Ishikawa (cell line): Measurements from ENCODE around the gene IFT43.
A peak's percentile ranks its signal among the peaks of the same experiment; 100 is the strongest.

ENCODE experiments used
- CEBPB ChIP-seq: IDR thresholded peaks from 2 replicates; pipeline ENCODE4 v1.6.1; 2012
- CREB1 ChIP-seq: IDR thresholded peaks from 2 replicates; pipeline ENCODE4 v1.6.1; 2012; ENCODE audit warnings: low read depth
- EGR1 ChIP-seq: IDR thresholded peaks from 2 replicates; pipeline ENCODE4 v1.6.1; 2012
- EP300 ChIP-seq: IDR thresholded peaks from 2 replicates; pipeline ENCODE4 v1.6.1; 2012; ENCODE audit warnings: borderline replicate concordance
- FOXM1 ChIP-seq: IDR thresholded peaks from 2 replicates; pipeline ENCODE4 v1.6.1; 2012; ENCODE audit warnings: low read depth, borderline replicate concordance
- MAX ChIP-seq: IDR thresholded peaks from 2 replicates; pipeline ENCODE4 v1.6.1; 2012
- NFIC ChIP-seq: IDR thresholded peaks from 2 replicates; pipeline ENCODE4 v1.6.1; 2012
- RAD21 ChIP-seq: IDR thresholded peaks from 2 replicates; pipeline ENCODE4 v1.6.1; 2012; ENCODE audit warnings: low read depth
- REST ChIP-seq: IDR thresholded peaks from 2 replicates; pipeline ENCODE4 v1.6.1; 2012; ENCODE audit warnings: low read depth, mild to moderate bottlenecking
- TAF1 ChIP-seq: IDR thresholded peaks from 2 replicates; pipeline ENCODE4 v1.6.1; 2012; ENCODE audit warnings: low read depth, mild to moderate bottlenecking
- TCF12 ChIP-seq: IDR thresholded peaks from 2 replicates; pipeline ENCODE4 v1.6.1; 2012; ENCODE audit warnings: low read depth
- TEAD4 ChIP-seq: IDR thresholded peaks from 2 replicates; pipeline ENCODE4 v1.6.1; 2012
- USF1 ChIP-seq: IDR thresholded peaks from 2 replicates; pipeline ENCODE4 v1.6.1; 2012
- YY1 ChIP-seq: IDR thresholded peaks from 2 replicates; pipeline ENCODE4 v1.6.1; 2012; ENCODE audit warnings: low read depth
- ZBTB7A ChIP-seq: IDR thresholded peaks from 2 replicates; pipeline ENCODE4 v1.6.1; 2012; ENCODE audit warnings: low read depth

Gene IFT43

GRCh38 chr14:76050797-76051392 lies 65.3 kb downstream of the IFT43 start:
- TF ChIP-seq CEBPB (no peak), RAD21 (peak; percentile 88)

- TF ChIP-seq REST (no peak), RAD21 (no peak), TAF1 (no peak), TEAD4 (no peak), EGR1 (no peak), NFIC (no peak), USF1 (no peak), MAX (no peak)
Observed at GRCh38 chr14:76051717-76052465, 66.3 kb downstream of the IFT43 start.

- TF ChIP-seq MAX: no peak
- TF ChIP-seq REST: no peak
- no peak for TF ChIP-seq ZBTB7A
- TF ChIP-seq RAD21: no peak
- TF ChIP-seq YY1: no peak
- no peak for TF ChIP-seq EGR1
- no peak for TF ChIP-seq FOXM1
- no peak for TF ChIP-seq EP300
- no peak for TF ChIP-seq NFIC
- no peak for TF ChIP-seq USF1
- no peak for TF ChIP-seq TAF1
- no peak for TF ChIP-seq TEAD4
- TF ChIP-seq TCF12: no peak
- no peak for TF ChIP-seq CEBPB
- TF ChIP-seq CREB1: no peak
Observed at GRCh38 chr14:76053572-76054355, 68.2 kb downstream of the IFT43 start.

- TF ChIP-seq EP300 (no peak), CEBPB (no peak), TCF12 (no peak), EGR1 (no peak), MAX (no peak), CREB1 (no peak), YY1 (no peak), TEAD4 (no peak), TAF1 (no peak), NFIC (no peak), REST (no peak), USF1 (no peak)
Observed at GRCh38 chr14:76055330-76055729, 69.8 kb downstream of the IFT43 start.
